GM19372 (cell line): Measurements from ENCODE around the gene CNTNAP5.

ENCODE experiments used
- ATAC-seq: cut with Tn5 transposase; IDR thresholded peaks from one replicate; pipeline ENCODE4 v1.9.1; 2021; ENCODE audit warnings: mild to moderate bottlenecking, low read depth, moderate library complexity; ENCODE audit not compliant: unreplicated experiment

CNTNAP5 gene

GRCh38 chr2:124662946-124663644, 638.0 kb downstream of the CNTNAP5 start:
- no peak for ATAC-seq

GRCh38 chr2:124663645-124663997, 638.5 kb downstream of the CNTNAP5 start:
- ATAC-seq, result no peak

- no peak for ATAC-seq
These were observed 639.3 kb downstream of the CNTNAP5 start for GRCh38 chr2:124664363-124664762.

- no peak for ATAC-seq
These were observed 641.9 kb downstream of the CNTNAP5 start for GRCh38 chr2:124666976-124667375.

- ATAC-seq, result no peak
These were observed 643.1 kb downstream of the CNTNAP5 start for GRCh38 chr2:124668161-124668560.

- ATAC-seq, result no peak
These were observed 645.1 kb downstream of the CNTNAP5 start for GRCh38 chr2:124670187-124670586.

GRCh38 chr2:124678043-124678442, 653.0 kb downstream of the CNTNAP5 start:
- ATAC-seq, result no peak

- ATAC-seq, result no peak
These were observed 658.7 kb downstream of the CNTNAP5 start for GRCh38 chr2:124683536-124684428.

GRCh38 chr2:124689348-124689747, 664.3 kb downstream of the CNTNAP5 start:
- no peak for ATAC-seq

- no peak for ATAC-seq
These were observed 667.1 kb downstream of the CNTNAP5 start for GRCh38 chr2:124692216-124692615.

- no peak for ATAC-seq
These were observed 667.6 kb downstream of the CNTNAP5 start for GRCh38 chr2:124692707-124693106.

- no peak for ATAC-seq
These were observed 668.1 kb downstream of the CNTNAP5 start for GRCh38 chr2:124693156-124693555.

GRCh38 chr2:124698979-124699565, 674.0 kb downstream of the CNTNAP5 start:
- ATAC-seq, result no peak

GRCh38 chr2:124702777-124703176, 677.7 kb downstream of the CNTNAP5 start:
- ATAC-seq, result no peak

GRCh38 chr2:124704071-124704925, 679.2 kb downstream of the CNTNAP5 start:
- no peak for ATAC-seq

GRCh38 chr2:124708661-124709060, 683.6 kb downstream of the CNTNAP5 start:
- no peak for ATAC-seq

- ATAC-seq, result no peak
These were observed 688.9 kb downstream of the CNTNAP5 start for GRCh38 chr2:124713969-124714368.

GRCh38 chr2:124725187-124725586, 700.1 kb downstream of the CNTNAP5 start:
- ATAC-seq, result no peak

GRCh38 chr2:124740636-124741035, 715.5 kb downstream of the CNTNAP5 start:
- no peak for ATAC-seq

GRCh38 chr2:124753842-124754241, 728.8 kb downstream of the CNTNAP5 start:
- ATAC-seq, result no peak

GRCh38 chr2:124755386-124755785, 730.3 kb downstream of the CNTNAP5 start:
- ATAC-seq, result no peak
